ENCODE data around the gene SRSF7.
A peak's percentile ranks its signal among the peaks of the same experiment; 100 is the strongest.
"Not testable (repeated sequence)": the region's sequence is repeated elsewhere in the genome, so short reads cannot be mapped to it uniquely, and the experiment has no call there.

The SRSF7 gene

DNA sequence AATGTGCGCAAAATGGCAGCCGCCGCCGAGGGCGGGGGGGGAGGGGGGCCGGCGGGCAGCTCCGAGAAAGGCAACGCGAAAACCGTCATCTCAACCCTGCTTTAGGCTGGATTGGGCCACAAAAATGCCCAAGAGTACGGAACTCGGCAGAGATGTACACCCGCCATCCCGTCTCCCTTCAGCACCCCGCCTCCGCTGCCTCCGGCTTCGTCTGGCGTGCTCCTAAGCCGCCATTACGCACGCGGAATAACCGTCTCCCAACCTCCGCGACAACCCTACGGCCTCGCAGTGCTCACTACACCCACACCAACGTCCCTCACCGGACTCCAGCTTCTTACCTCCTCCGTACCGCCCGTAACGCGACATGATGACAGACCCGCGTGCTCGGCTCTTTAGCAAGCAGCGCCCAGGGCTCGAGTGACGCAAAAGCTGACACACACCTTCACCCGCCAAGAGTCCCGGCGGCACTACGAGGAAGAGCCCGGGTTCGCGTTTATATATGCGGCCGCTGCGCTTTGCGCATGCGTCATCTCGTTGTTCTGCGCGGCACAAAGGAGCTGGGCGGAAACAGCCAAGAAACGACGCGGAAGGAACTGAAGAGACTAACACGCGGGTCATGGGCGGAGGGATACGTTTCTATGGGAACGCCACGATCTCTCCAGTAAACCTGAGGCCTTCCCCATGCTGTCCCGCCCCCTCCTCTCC is at the start of gene SRSF7:
Gene SRSF7, minus strand, starts transcription at position 471 of the 705 bp plus-strand sequence. Its CDS starts 105 bp downstream, at position 366.
- DNase-seq, result peak; percentile 96

DNA sequence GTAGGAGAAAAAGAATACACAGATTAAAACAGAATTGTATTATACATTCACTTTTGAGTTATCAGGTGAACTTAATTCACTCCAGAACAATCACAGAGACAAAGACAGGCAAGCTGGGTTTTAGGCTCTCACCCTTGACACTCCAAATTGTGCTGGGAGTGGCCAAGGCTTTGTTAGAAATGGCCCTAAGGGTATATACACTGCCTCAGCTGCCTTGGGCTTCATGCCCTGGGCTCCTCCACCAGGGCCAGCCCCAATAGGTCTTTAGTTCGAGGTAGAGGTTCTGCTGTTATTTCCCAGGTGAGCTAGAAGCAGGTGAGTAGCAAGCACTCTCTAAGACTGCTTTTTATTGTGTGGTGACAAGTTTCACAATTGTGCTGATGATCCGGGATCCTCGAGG is 46.8 kb upstream of the SRSF7 start:
- DNase-seq, result no peak

DNA sequence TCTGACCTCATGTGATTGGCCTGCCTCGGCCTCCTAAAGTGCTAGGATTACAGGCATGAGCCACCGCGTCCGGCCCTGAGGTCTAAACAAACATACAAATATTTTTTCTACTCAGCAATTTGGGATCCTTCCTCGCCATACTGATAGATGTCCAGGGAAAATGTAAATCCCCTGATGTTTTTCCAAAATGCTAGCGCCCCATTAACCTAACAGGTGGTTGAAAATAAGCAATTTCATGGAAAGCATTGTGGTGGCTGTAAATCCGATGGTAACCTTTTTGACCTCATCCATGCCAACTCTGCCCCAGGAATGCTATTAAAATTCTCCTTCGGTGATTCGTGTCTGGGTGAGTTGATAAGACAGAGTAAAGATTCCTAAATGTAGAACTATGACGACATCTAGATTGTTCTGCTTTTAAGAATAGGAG is 46.1 kb upstream of the SRSF7 start:
- DNase-seq, result no peak

DNA sequence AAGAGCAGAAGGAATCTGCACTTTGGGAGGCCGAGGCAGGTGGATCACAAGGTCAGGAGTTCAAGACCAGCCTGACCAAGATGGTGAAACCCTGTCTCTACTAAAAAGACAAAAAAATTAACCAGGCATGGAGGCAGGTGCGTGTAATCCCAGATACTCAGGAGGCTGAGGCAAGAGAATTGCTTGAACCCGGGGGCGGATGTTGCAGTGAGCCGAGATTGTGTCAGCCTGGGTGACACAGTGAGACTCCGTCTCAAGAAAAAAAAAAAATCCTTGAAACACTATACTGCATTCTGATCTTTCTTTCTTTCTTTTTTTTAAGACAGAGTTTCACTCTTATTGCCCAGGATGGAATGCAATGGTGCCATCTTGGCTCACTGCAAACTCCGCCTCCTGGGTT is 43.9 kb upstream of the SRSF7 start:
- not testable (repeated sequence) for DNase-seq

DNA sequence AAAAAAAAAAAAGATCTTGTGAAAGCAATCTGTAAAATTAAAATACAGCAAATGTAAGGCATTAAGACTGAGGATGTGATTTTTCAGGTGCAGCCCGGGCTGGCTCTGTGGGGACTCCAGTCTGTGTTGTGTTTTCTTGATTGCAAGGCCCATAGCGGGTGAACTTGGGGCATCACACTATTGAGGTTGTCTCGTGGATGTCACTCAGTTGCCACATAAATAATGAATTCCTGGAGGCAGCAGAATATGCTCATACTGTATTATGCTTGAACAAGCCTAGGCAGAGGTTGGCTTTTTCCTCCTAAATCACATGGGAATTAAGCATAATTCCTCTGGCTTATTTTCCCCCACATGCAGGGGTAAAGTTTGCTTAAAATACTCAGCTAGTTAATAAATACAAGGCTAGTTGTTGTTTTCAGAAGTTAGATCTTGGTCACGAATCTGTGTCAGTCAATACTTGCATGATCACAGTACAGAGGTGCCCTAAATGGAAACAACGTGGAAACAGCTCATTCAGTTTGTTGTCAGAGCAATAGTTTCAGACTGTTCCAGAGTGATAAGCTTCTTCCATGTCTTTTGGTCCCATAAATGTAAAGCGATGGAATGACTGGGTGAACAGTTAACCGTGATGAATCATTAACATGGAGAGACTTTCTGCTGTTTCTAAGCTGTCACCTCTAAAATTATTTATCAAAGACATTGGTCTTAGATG is 43.2 kb upstream of the SRSF7 start:
- DNase-seq, result no peak

DNA sequence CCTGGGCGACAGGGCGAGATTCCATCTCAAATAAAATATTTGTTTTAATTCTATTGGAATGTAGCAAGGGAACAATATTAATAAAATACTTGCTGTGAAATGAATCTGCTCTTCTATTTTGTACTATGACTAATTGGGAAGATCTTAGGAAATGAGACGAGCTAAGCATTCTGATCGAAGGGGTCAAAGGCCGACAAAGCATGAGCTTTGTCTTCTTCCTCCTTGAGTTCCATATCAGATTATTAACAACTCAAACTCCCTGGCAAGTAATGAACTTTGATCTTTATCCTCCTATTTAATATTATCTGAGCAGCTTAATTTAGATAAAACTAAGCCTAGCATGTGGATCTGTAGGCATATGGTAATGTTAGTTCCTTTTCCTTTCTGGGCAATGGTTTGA is 42.4 kb upstream of the SRSF7 start:
- no peak for DNase-seq

DNA sequence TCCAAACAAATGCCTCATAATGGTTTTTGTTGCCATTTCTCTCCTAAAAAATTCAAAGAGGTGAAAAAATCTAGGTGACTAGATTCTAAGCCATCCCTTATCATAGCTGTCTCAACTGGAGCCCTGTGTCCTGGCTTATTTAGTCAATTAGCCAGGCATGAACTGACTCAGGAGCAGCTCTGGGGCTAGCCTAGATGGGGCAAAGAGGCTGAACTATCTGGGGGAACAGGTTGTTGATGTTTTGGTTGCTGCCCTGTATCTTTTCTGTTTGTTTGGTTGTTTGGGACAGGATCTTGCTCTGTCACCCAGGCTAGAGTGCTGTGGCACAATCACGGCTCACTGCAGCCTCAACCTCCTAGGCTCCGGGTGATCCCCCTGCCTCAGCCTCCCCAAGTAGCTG is 41.6 kb upstream of the SRSF7 start:
- no peak for DNase-seq

DNA sequence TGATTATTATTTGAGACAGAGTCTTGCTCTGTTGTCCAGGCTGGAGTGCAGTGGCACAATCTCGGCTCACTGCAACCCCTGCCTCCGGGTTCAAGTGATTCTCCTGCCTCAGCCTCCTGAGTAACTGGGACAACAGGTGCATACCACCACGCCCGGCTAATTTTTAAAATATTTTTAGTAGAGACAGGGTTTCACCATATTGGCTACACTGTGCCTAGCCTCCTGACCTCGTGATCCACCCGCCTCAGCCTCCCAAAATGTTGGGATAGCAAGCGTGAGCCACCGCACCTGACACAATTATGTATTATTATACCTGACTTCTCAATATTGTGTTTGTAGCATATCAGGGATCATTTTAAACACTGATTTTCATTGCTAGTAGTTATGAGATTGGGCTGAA is 41.2 kb upstream of the SRSF7 start:
- not testable (repeated sequence) for DNase-seq

DNA sequence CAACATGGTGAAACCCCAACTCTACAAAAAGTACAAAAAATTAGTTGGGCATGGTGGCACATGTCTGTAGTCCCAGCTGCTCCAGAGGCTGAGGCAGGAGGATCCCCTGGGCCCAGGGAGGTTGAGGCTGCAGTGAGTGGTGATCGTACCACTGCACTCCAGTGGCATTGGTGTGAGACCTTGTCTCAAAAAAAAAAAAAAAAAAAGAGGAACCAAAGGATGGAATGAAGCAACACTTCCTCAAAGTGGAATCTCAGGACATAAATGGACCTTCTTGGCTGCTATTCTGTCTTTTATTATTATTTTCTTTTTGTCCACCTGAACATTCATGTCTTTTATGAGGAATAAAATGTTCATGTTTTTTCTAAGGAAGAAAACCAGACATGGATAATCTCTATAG is 40.6 kb upstream of the SRSF7 start:
- no peak for DNase-seq

DNA sequence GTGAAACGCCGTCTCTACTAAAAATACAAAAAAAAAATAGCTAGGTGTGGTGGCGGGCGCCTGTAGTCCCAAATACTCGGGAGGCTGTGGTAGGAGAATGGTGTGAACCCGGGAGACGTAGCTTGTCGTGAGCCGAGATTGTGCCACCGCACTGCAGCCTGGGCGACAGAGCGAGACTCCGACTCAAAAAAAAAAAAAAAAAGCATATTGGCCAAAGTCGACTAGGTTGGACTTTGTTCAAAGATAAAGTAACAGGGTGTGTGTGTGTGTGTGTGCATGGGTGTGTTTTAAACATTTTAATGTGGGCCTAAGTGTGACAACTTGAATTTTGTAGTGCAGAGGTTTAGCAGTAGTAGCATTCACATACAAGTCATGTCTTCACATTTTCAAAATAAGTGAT is 38.5 kb upstream of the SRSF7 start:
- DNase-seq, result no peak

DNA sequence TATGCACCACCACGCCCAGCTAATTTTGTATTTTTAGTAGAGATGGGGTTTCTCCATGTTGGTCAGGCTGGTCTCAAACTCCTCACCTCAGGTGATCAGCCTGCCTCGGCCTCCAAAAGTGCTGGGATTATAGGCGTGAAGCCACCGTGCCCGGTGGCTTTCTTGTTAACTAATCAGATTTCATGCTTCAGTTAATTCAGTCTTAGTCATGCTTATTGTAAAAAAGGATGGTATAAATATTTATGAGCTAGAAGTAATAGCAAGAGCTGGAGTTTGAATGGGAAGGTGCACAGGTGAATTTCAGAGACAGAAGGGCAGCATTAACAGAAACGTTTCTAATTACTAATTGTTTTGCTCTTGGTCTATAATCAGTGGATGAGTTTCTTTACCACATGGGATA is 37.1 kb upstream of the SRSF7 start:
- no peak for DNase-seq

DNA sequence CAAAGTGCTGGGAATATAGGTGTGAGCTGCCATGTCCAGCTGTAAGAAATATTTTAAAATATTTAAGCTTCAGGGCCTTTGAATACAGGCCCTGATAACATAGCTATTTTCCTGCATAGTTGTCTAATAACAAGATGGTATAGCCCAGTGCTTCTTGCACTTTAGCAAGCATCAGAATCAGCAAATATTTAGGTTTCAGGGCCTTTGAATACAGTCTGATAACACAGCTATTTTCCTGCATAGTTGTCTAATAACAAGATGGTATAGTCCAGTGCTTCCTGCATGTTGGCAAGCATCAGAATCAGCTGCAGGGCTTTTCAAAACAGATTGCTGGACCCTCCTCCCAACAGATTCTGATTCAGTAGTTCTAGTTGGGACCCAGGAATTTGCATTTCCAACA is 32.4 kb upstream of the SRSF7 start:
- no peak for DNase-seq

DNA sequence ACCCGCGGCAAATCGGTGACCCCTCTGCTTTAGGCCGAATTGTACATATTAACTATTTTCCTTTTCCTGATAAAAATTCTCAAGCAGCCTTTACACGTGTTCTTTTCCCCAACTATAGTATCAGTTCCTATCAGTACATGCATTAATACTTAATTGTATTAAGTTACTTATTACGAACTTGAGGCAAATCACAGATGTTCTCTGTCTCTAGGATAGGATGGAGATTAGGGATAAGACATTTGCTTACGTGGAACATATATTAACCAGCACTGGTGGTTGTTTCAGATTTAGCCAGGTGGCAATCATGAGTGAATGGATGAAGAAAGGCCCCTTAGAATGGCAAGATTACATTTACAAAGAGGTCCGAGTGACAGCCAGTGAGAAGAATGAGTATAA is 27.5 kb upstream of the SRSF7 start:
- DNase-seq, result no peak

DNA sequence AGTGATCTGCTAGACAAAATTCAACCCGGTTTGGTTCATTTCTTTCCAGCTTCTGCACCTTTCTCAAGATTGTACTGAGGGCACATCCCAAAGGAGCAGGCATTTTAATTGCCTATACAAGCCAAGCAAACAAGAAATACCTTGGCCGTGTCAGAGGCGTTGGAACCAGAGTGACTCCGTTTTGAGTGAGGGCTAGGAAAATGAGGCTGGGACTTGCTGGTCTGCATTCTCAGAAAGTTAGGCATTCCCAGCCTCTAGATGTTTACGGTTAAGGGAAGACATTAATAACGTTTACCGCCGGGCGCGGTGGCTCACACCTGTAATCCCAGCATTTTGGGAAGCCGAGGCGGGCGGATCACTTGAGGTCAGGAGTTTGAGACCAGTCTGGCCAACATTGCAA is 25.4 kb upstream of the SRSF7 start:
- DNase-seq, result no peak

DNA sequence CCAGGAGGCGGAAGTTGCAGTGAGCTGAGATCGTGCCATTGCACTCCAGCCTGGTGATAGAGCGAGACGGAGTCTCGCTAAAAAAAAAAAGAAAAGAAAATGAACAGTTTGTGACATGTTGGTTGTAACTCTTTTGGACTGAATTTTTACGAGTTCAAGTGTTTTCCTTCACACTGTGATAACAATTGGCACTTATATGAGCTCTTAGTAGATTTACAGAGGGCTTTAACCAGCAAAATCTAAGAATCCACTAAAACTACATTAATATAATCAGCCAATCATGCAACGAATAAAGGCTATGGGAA is 24.7 kb upstream of the SRSF7 start:
- no peak for DNase-seq

DNA sequence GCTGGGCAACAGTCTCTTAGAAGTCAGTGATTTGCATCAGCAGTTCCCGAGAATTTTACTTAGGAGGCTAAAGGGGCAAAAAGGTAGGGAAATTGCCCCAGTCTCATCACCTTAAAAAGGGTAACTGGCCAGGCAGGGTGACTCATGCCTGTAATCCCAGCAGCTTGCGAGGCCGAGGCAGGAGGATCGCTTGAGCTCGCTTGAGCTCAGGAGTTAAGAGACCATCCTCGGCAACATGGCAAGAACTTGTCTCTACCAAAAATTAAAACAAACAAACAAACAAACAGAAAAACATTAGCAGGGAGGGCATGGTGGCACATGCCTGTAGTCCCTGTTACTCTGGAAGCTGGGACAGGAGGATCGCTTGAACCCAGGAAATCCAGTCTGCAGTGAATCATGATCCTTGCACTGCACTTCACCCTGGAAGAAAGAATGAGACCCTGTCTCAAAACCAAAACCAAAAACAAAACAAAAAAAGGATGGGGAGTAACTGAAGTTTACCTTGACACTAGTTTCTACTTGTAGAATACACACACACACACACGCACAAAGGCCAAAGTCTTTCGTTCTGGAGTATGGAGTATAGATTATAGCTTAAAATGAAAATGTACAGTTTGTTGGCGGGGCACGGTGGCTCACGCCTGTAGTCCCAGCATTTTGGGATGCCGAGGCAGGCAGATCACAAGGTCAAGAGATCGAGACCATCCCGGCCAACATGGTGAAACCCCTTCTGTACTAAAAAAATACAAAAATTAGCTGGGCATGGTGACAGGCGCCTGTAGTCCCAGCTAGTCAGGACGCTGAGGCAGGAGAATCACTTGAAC is 24.1 kb upstream of the SRSF7 start:
- DNase-seq, result no peak

DNA sequence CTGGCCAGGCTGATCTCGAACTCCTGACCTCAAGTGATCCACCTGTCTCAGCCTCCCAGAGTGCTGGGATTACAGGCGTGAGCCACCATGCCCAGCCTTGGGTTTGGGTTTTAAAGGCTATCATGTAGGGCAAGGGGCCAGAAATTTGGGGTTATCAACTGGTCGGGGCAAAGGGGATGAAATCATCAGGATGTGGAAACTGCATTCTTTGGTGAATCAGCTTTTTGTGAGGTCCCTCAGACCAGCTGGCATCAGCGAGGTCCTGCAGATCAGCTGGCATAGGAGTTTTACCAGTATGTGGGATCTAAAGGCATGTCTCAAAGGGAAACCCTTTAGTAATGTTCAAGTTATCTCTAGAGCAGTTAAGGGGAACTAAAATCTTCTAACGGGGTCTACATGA is 20.5 kb upstream of the SRSF7 start:
- DNase-seq, result no peak

DNA sequence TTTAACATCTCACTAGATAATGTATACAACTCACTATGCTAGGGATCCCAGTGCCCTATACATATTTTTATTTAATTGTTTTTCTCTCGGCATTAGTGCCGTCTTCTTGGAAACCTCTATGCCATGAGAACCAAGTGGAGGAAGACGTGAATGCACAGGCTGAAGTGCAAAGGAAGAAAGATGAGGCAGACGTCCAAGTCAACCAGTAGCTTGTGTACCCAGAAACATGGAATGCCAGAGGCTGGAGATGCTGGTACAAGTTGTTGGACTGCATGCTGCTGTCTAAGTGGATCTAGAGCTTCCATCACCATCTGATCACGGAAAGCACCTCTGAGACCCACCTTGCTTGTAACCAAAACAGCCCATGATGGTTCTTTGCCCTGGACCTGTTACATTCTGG is 14.4 kb upstream of the SRSF7 start:
- no peak for DNase-seq

DNA sequence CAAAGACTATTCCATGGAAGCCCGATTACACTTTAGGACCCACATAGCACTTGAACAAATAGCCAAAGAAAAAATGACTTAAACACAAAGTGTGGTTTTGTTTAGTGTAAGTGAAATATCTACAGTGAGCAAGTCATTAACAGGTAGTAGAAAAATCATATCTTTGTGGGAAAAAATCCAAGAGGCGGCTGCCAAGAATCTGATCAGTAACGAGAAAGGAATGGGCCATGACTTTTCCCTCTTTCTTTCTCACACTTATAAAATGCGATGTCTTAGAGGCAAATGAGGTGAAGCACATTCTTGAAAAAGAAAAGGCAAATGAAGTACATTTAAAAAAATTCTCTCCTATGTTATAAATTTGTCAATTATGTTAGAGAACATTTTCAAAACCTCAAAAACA is 14.0 kb upstream of the SRSF7 start:
- no peak for DNase-seq

DNA sequence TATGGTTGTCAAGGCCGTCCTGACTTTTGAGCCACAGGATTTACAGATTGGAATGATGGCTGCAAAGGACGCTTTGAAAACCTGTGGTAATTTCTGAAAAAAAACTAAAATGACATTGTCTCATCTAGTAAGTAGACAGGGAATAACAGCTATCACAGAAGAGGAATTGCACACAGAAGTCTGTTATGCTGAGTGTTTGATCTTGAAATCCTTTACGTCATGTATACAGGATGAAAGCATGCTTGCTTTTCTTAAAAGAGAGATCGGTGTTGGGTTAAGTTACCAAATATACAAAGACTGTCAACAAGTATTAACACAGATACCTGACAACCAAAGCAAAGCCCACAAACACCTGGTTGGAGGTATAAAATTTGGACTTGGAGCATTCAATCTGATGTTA is 12.6 kb upstream of the SRSF7 start:
- DNase-seq, result no peak

DNA sequence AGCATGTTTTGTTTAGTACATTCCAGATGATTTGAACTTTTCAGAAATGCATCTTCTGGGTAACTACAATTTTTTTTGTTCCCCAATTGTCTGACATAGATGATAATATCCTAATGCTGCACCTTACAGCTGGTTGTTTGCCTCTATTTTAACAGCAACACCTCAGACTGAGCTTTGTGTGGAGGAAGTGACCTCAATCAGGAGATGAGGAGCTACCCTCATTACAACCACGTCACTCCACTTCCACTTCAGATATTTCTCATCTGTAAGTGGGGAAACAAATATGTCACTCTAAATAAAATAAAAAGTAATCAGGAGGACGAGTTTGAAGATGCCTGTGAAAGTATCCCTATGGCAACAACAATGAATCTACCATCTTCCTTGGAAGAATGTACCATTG is 12.1 kb upstream of the SRSF7 start:
- DNase-seq, result no peak

DNA sequence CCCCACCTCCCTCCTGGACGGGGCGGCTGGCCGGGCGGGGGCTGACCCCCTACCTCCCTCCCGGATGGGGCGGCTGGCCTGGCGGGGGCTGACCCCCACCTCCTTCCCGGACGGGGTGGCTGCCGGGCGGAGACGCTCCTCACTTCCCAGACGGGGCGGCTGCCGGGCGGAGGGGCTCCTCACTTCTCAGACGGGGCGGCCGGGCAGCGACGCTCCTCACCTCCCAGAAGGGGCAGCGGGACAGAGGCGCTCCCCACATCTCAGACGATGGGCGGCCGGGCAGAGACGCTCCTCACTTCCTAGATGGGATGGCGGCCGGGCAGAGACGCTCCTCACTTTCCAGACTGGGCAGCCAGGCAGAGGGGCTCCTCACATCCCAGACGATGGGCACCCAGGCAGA is 4.7 kb upstream of the SRSF7 start:
- not testable (repeated sequence) for DNase-seq

DNA sequence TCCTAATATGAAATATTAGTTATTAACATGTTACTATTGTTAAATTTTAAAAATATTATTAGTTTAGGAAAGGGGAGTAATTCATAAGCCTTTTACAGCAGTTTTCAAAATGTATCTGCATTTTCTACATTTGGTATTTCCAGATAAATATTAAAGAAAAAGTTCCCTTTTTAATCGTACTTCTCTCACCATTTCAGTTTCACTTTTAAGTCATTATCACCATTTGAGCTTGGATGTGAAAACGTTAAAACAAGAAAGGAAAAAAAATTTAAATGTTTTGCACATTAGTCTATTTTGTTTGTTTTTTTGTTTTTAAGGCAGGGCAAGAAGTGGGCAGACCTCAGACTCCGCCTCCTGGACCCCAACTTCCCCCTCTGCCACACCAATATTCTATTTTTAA is 3.3 kb upstream of the SRSF7 start:
- no peak for DNase-seq

DNA sequence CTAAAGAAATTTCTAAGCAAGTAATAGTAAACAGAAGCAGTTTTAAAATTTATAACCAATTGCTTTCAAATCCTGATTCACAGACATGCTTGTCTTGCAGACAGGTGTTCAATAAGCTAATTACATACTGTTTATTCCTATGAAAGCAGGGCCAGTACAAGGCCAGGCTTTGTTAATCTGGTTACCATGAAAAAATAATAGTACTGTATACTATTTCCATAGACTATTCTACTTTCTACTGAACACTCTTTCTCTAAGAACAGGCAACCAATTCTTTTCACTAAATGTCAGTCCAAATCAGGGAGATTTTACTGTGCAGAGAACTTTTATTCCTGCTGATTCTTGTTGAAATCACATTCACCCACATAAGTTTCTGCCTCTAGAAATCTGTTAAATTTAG is 2.9 kb upstream of the SRSF7 start:
- no peak for DNase-seq

Measured in activated effector memory CD4-positive, alpha-beta T cell treated with Interleukin-2 at 50 U/mL for 16 hours (primary cell).